Sigmoid colon (tissue), 4 donors: ENCODE data around the gene TGFBR2.

Experiments
- CTCF ChIP-seq, 4 experiments: fragments of 450-650 bp in 3 of 4; fragments of 200-600 bp in 1 of 4; IDR thresholded peaks; one replicate each; pipeline ENCODE4 v1.5.1; 2016 to 2019; ENCODE audit warnings: antibody characterized with exemption in 4 of 4, mild to moderate bottlenecking in 3 of 4, moderate library complexity in 2 of 4
- POLR2AphosphoS5 ChIP-seq, 4 donors: sonication (generic); formaldehyde crosslinking; IDR thresholded peaks; one replicate each; pipeline ENCODE4 v1.6.1; 2017; ENCODE audit warnings: antibody characterized with exemption in 4 of 4

- no peak for TF ChIP-seq CTCF (IDR thresholded peaks at IDR 0.05)
- no peak for TF ChIP-seq POLR2AphosphoS5 (IDR thresholded peaks at IDR 0.05)
Measured at GRCh38 chr3:30619318-30619717, 12.9 kb downstream of the TGFBR2 start.
